Measurements from ENCODE around the gene CHCHD1. TPM values are rescaled to one million over a fixed set of nuclear protein-coding genes. Genes with fewer than 3 reads are reported as not detected.
"Not testable (repeated sequence)": the region's sequence is repeated elsewhere in the genome, so short reads cannot be mapped to it uniquely, and the experiment has no call there.

Gene CHCHD1
- total and polyA plus RNA-seq, 3 experiments from 2014 or later, result 35.8 to 52.6 (median 37.2) TPM

DNA sequence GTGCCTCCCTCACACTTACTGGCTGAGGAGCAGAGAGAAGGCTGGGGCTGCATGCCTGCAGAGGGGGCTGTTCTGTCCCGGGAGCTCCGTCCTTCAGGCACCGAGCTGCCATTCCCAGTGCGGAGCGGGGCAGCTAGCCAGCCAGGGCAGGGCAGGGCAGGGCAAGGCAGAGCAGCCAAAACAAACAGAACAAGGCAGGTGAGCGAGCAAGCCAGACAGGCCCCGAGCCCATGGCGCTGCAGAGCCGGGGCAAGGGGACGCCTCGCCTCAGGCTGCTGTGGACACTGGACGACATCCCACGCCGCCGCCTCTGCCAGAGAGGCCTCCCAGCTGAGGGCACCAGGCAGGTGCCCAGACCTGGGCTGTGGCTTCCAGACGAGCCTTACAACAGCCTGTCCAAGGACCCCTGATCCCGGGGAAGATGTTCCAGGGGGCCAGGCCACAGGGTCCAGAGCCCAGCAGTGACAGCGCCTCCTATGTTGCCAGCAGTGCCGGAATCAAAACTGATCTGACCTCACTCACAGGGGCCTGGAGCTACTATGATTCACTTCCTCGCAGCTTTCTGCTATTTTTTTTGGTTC is 37.8 kb downstream of the CHCHD1 start:
- ChIA-PET CTCF (interaction anchor here (1.3 to 1.4 kb wide), 2 partner anchors 9 to 60 kb away, joined by 3 read pairs; no protein-coding TSS in a partner anchor), POLR2A (no interaction called here)
- no peaks in the 10 kb centered on the region for H3K9me3 Mint-ChIP-seq
- no peaks in the 10 kb centered on the region for H3K27me3 ChIP-seq (ENCODE audit: insufficient read depth, low read length, poor library complexity, severe bottlenecking)
- peak overlapping the region in 2 of 8 donors; percentile 47 to 83 for H3K27ac Mint-ChIP-seq
- no peak overlapping the region for H3K27ac ChIP-seq (ENCODE audit: low read depth, low read length)
- H3K4me1 Mint-ChIP-seq, result peaks cover 0 to 1% (median 0%) of the 10 kb centered on the region in 3 donors
- no peak overlapping the region for H3K4me3 Mint-ChIP-seq
- H3K4me1 ChIP-seq (ENCODE audit: insufficient read depth, low read length), result no peaks in the 10 kb centered on the region
- no peak for DNase-seq
- H3K9me3 ChIP-seq (ENCODE audit: low read length), result no peaks in the 10 kb centered on the region
- peaks cover 21% of the 10 kb centered on the region for H3K36me3 ChIP-seq (ENCODE audit: insufficient read depth, low read length)
- no peak overlapping the region for H3K4me3 ChIP-seq (ENCODE audit: low read length)
- peaks cover 0 to 80% (median 11%) of the 10 kb centered on the region in 3 donors for H3K36me3 Mint-ChIP-seq
- H3K27me3 Mint-ChIP-seq, result peaks cover 0 to 2% of the 10 kb centered on the region in 2 donors

DNA sequence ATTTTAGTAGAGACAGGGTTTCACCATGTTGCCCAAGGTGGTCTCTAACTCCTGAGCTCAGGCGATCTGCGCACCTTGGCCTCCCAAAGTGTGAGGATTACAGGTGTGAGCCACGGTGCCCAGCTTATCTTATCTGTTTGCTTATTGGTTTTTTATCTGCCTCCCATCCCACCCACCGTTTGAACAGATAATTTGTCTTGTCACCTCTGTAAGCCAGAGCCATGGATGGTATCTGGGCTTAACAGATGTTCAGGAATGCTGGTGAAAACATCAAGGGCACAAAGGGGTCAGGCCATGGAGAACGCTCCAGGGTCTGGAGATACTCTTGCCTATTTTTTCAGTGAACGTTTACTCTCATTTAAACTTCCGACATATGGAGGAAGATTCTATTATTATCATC is 41.5 kb downstream of the CHCHD1 start:
- peaks cover 0 to 76% (median 4%) of the 10 kb centered on the region in 3 donors for H3K36me3 Mint-ChIP-seq
- Histone ChIP-seq H3K9me3 (ENCODE audit: low read length) (no peaks in the 10 kb centered on the region), H3K4me3 (ENCODE audit: low read length) (no peak overlapping the region), H3K36me3 (ENCODE audit: insufficient read depth, low read length) (peaks cover 23% of the 10 kb centered on the region), H3K4me1 (ENCODE audit: insufficient read depth, low read length) (no peaks in the 10 kb centered on the region), H3K27ac (ENCODE audit: low read depth, low read length) (no peak overlapping the region), H3K27me3 (ENCODE audit: insufficient read depth, low read length, poor library complexity, severe bottlenecking) (no peaks in the 10 kb centered on the region)
- H3K27ac Mint-ChIP-seq, result peak overlapping the region in 3 of 8 donors; percentile 22 to 86 (median 57)
- H3K27me3 Mint-ChIP-seq, result peaks cover 0 to 2% of the 10 kb centered on the region in 2 donors
- H3K4me1 Mint-ChIP-seq, result peaks cover 0 to 1% (median 0%) of the 10 kb centered on the region in 3 donors
- DNase-seq, result no peak
- no peak overlapping the region for H3K4me3 Mint-ChIP-seq
- ChIA-PET CTCF (interaction anchor here (2.4 kb wide), 1 partner anchor 56 kb away, joined by 7 read pairs; no protein-coding TSS in a partner anchor), POLR2A (no interaction called here)
- H3K9me3 Mint-ChIP-seq, result no peaks in the 10 kb centered on the region

DNA sequence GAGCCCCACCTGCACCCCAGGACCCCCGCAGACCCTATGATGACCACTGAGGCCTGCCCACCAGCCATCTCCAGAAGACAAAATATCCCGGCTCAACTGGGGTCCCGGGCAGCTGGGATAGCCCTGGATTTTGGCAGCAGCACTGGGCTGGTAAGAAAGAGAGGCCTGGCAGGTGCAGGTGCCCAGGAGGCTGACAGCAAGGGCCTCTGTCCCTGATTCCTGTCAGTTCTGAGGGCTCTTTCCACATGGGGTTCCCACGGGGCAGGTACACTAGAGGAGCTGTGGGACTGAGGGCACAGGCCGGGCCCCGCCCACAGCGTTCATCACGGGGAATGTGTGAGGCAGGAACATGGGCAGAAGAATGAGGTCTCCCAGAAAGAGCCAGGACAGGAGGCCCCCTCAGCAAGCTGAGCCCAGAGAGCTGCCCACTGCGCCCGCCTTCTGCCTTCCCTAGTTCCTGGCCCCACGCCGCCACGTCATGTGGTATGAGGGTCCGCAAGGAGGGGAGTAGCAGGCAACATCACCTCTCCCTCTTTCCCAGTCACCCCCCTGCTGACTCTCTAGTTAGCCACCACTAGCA is 42.4 kb downstream of the CHCHD1 start:
- ChIA-PET CTCF (interaction anchor here (2.4 kb wide), 1 partner anchor 55 kb away, joined by 7 read pairs; no protein-coding TSS in a partner anchor), POLR2A (no interaction called here)

DNA sequence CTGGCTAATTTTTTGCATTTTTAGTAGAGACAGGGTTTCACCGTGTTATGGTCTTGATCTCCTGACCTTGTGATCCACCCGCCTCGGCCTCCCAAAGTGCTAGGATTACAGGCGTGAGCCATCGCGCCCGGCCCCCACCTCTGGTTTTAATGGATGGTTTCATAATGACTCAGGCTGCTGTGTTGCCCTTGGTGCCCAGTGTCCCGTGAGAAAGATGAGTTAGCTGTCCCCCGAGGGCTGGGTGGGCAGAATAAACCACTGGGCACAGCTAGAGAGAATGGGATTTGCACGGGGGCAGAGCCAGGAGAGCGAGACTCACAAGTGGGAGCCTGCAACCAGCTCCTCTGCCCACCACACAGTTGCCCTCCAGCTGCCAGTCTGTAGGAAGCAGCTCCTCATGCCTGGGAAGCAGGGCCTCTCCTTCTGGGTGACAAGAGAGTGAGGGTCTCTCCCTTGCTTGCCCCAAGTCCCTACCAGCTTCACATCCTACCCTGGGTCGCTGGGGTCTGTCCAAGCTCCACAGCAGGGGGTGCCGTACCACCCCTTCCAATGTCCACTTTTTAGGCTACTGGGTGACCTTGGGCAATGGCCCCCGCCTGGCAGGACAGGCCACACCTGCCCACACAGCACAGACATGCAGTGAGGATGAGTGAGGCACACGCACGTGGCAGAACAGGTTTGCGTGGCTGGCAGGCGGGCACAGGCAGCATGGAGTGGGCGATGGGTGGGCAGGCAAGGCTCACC is 45.7 kb downstream of the CHCHD1 start:
- Histone ChIP-seq H3K27me3 (ENCODE audit: insufficient read depth, low read length, poor library complexity, severe bottlenecking) (no peaks in the 10 kb centered on the region), H3K4me1 (ENCODE audit: insufficient read depth, low read length) (no peaks in the 10 kb centered on the region), H3K4me3 (ENCODE audit: low read length) (no peak overlapping the region), H3K36me3 (ENCODE audit: insufficient read depth, low read length) (peaks cover 18% of the 10 kb centered on the region), H3K9me3 (ENCODE audit: low read length) (no peaks in the 10 kb centered on the region), H3K27ac (ENCODE audit: low read depth, low read length) (no peak overlapping the region)
- Mint-ChIP-seq H3K9me3 (no peaks in the 10 kb centered on the region), H3K27me3 (no peaks in the 10 kb centered on the region), H3K36me3 (peaks cover 0 to 68% (median 3%) of the 10 kb centered on the region in 3 donors), H3K4me3 (no peak overlapping the region), H3K27ac (peak overlapping the region in 1 of 8 donors; percentile 55), H3K4me1 (peaks cover 0 to under 1% (median 0%) of the 10 kb centered on the region in 3 donors)
- POLR2A ChIA-PET, result interaction anchor here (0.5 kb wide), 1 partner anchor 998 kb away, joined by 4 read pairs; no protein-coding TSS in a partner anchor
- CTCF ChIA-PET, result interaction anchor here (1.3 to 1.8 kb wide), 2 partner anchors 52 to 113 kb away, joined by 5 to 6 read pairs; no protein-coding TSS in a partner anchor
- no peak for DNase-seq

More for the DNA sequence above, 42.4 kb downstream of the CHCHD1 start:
- H3K27me3 ChIP-seq (ENCODE audit: insufficient read depth, low read length, poor library complexity, severe bottlenecking), result no peaks in the 10 kb centered on the region
- H3K9me3 ChIP-seq (ENCODE audit: low read length), result no peaks in the 10 kb centered on the region
- H3K4me3 Mint-ChIP-seq, result no peak overlapping the region
- no peak for DNase-seq
- H3K4me1 Mint-ChIP-seq, result peaks cover 0 to 1% (median 0%) of the 10 kb centered on the region in 3 donors
- no peaks in the 10 kb centered on the region for H3K4me1 ChIP-seq (ENCODE audit: insufficient read depth, low read length)
- H3K27ac Mint-ChIP-seq, result peak overlapping the region in 3 of 8 donors; percentile 58 to 66 (median 64)
- no peak overlapping the region for H3K4me3 ChIP-seq (ENCODE audit: low read length)
- H3K36me3 ChIP-seq (ENCODE audit: insufficient read depth, low read length), result peaks cover 23% of the 10 kb centered on the region
- H3K36me3 Mint-ChIP-seq, result peaks cover 0 to 75% (median 4%) of the 10 kb centered on the region in 3 donors
- no peak overlapping the region for H3K27ac ChIP-seq (ENCODE audit: low read depth, low read length)
- peaks cover 0 to 2% of the 10 kb centered on the region in 2 donors for H3K27me3 Mint-ChIP-seq
- H3K9me3 Mint-ChIP-seq, result no peaks in the 10 kb centered on the region

DNA sequence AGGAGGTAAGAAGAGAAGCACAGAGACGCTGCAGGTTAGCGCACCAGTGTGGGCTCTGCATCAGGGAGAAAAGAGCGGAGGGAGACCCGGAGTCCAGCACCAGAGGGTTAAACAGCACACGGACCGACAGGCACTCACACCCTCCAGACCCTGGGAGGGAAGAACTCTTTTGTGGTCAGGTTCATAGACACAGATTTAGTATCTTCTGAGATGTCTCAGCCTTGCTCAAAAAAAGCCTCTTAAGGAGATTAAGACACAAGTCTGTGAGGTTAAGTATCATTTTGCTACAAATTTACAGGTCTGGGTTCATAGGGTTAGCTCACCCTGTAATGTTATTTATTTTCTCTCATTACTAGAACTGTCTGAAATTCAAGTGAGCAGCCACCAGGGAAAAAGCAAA is 46.3 kb downstream of the CHCHD1 start:
- CTCF ChIA-PET, result interaction anchor here (1.8 kb wide), 1 partner anchor 112 kb away, joined by 6 read pairs; no protein-coding TSS in a partner anchor
- Histone ChIP-seq H3K27me3 (ENCODE audit: insufficient read depth, low read length, poor library complexity, severe bottlenecking) (no peaks in the 10 kb centered on the region), H3K36me3 (ENCODE audit: insufficient read depth, low read length) (peaks cover 17% of the 10 kb centered on the region), H3K4me1 (ENCODE audit: insufficient read depth, low read length) (no peaks in the 10 kb centered on the region), H3K27ac (ENCODE audit: low read depth, low read length) (no peak overlapping the region), H3K9me3 (ENCODE audit: low read length) (no peaks in the 10 kb centered on the region), H3K4me3 (ENCODE audit: low read length) (no peak overlapping the region)
- DNase-seq, result no peak
- H3K4me3 Mint-ChIP-seq, result no peak overlapping the region
- POLR2A ChIA-PET, result no interaction called here
- no peaks in the 10 kb centered on the region for H3K4me1 Mint-ChIP-seq
- H3K27me3 Mint-ChIP-seq, result no peaks in the 10 kb centered on the region
- peak overlapping the region in 2 of 8 donors; percentile 50 to 55 for H3K27ac Mint-ChIP-seq
- peaks cover 0 to 66% (median 2%) of the 10 kb centered on the region in 3 donors for H3K36me3 Mint-ChIP-seq
- no peaks in the 10 kb centered on the region for H3K9me3 Mint-ChIP-seq

GRCh38 chr10:73829090-73829489 is 47.2 kb downstream of the CHCHD1 start:
- peaks cover 0 to 58% (median 2%) of the 10 kb centered on the region in 3 donors for H3K36me3 Mint-ChIP-seq
- H3K27ac Mint-ChIP-seq; H3K9me3 ChIP-seq (ENCODE audit: low read length); POLR2A ChIA-PET; CTCF ChIA-PET; H3K9me3 Mint-ChIP-seq; H3K27ac ChIP-seq (ENCODE audit: low read depth, low read length); H3K4me1 Mint-ChIP-seq; H3K27me3 Mint-ChIP-seq; H3K4me3 ChIP-seq (ENCODE audit: low read length); H3K36me3 ChIP-seq (ENCODE audit: insufficient read depth, low read length); DNase-seq; H3K4me1 ChIP-seq (ENCODE audit: insufficient read depth, low read length); H3K27me3 ChIP-seq (ENCODE audit: insufficient read depth, low read length, poor library complexity, severe bottlenecking); H3K4me3 Mint-ChIP-seq: not testable (repeated sequence)

Measured in CD8-positive, alpha-beta memory T cell (primary cell).